GM19468 (cell line): Measurements from ENCODE around the gene FRY.

ENCODE experiments used
- ATAC-seq: cut with Tn5 transposase; IDR thresholded peaks from one replicate; pipeline ENCODE4 v1.9.1; 2021; ENCODE audit warnings: mild to moderate bottlenecking, moderate library complexity, moderate number of reproducible peaks; ENCODE audit not compliant: unreplicated experiment; ENCODE audit errors: extremely low read depth

FRY gene

GRCh38 chr13:32153056-32153455, 121.5 kb downstream of the FRY start:
- ATAC-seq = no peak

- no peak for ATAC-seq
Measured at GRCh38 chr13:32159137-32159869, 127.7 kb downstream of the FRY start.

- no peak for ATAC-seq
Measured at GRCh38 chr13:32162395-32163005, 130.9 kb downstream of the FRY start.

- no peak for ATAC-seq
Measured at GRCh38 chr13:32164622-32165268, 133.2 kb downstream of the FRY start.

GRCh38 chr13:32165796-32166195, 134.2 kb downstream of the FRY start:
- ATAC-seq = no peak

- no peak for ATAC-seq
Measured at GRCh38 chr13:32168131-32168530, 136.6 kb downstream of the FRY start.

GRCh38 chr13:32170841-32171240, 139.3 kb downstream of the FRY start:
- no peak for ATAC-seq

GRCh38 chr13:32173881-32174280, 142.3 kb downstream of the FRY start:
- ATAC-seq = no peak

- no peak for ATAC-seq
Measured at GRCh38 chr13:32174366-32174765, 142.8 kb downstream of the FRY start.

- ATAC-seq = no peak
Measured at GRCh38 chr13:32175307-32175706, 143.7 kb downstream of the FRY start.

GRCh38 chr13:32175943-32176342, 144.4 kb downstream of the FRY start:
- no peak for ATAC-seq

- ATAC-seq = no peak
Measured at GRCh38 chr13:32176696-32177095, 145.1 kb downstream of the FRY start.

- no peak for ATAC-seq
Measured at GRCh38 chr13:32178763-32179162, 147.2 kb downstream of the FRY start.

- no peak for ATAC-seq
Measured at GRCh38 chr13:32179708-32180107, 148.1 kb downstream of the FRY start.

- ATAC-seq = no peak
Measured at GRCh38 chr13:32187651-32188050, 156.1 kb downstream of the FRY start.

- no peak for ATAC-seq
Measured at GRCh38 chr13:32191452-32191998, 160.0 kb downstream of the FRY start.

GRCh38 chr13:32195713-32196112, 164.1 kb downstream of the FRY start:
- no peak for ATAC-seq

GRCh38 chr13:32199168-32199567, 167.6 kb downstream of the FRY start:
- no peak for ATAC-seq

GRCh38 chr13:32200741-32201140, 169.2 kb downstream of the FRY start:
- ATAC-seq = no peak

GRCh38 chr13:32201809-32202208, 170.2 kb downstream of the FRY start:
- no peak for ATAC-seq

GRCh38 chr13:32202268-32202667, 170.7 kb downstream of the FRY start:
- ATAC-seq = no peak
